Measurements from ENCODE around the gene UBE2F. TPM values are rescaled to one million over a fixed set of nuclear protein-coding genes. Genes with fewer than 3 reads are reported as not detected.

The UBE2F gene
- total and polyA plus RNA-seq, 2 of the 4 experiments (the other 2 are of a cell fraction), result 44.6 to 59.8 TPM

DNA sequence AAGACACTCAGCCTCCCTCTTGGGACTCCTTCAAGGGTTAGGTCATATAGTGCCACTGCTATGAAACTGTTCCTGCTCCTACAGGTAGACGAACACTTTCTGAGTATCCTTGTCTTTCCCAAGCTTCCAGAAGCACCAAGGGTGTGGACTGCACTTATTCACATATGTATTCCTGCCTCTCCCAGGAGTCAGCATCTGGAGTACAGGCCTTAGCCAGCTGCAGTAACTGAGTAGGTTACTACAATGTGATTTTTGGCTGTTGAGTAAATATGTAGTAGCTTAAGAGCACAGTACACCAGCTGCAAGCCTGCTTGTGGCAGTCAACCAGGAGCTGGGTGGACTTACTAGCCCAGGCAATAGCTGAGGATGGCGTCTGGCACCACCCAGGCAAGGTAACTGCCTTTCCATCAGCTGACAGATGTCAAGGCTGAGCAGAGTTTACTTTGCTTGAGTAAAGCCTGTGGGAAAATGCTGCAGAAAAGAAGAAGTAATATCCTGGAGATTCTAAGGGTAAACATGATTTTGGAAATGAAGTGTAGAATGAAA is 80.0 kb downstream of the UBE2F start:
- H4K20me1 ChIP-seq (ENCODE audit: insufficient read depth, low read length), result no peaks in the 10 kb centered on the region
- DNase-seq, result no peak

More for the DNA sequence above, 80.0 kb downstream of the UBE2F start:
- CTCF ChIA-PET, result no interaction called here
- peaks cover 17% of the 10 kb centered on the region for H3K36me3 ChIP-seq (ENCODE audit: control insufficient read depth, insufficient read depth, low read length)
- no peak overlapping the region for H3K56ac ChIP-seq (ENCODE audit: extremely low read depth, insufficient read depth, low read length)
- H3K9me1 ChIP-seq (ENCODE audit: insufficient read depth, low read length), result no peaks in the 10 kb centered on the region; the same call in 1 of the 2 replicates
- no peaks in the 10 kb centered on the region for H3K27me3 ChIP-seq (ENCODE audit: control insufficient read depth, insufficient read depth, low read length)
- no peak overlapping the region for H2AFZ ChIP-seq (replicated peaks; ENCODE audit: low read length, poor library complexity)
- H4K91ac ChIP-seq (ENCODE audit: insufficient read depth, low read depth, low read length), result no peak overlapping the region
- no peak overlapping the region for H3K4ac ChIP-seq (ENCODE audit: low read depth, low read length)
- no peak overlapping the region for H3K9ac ChIP-seq (ENCODE audit: low read depth, low read length)
- no peaks in the 10 kb centered on the region for H3K4me1 ChIP-seq (ENCODE audit: control insufficient read depth, insufficient read depth, low read length)
- no peak overlapping the region for H2AK5ac ChIP-seq (ENCODE audit: low read depth, low read length)
- intact Hi-C loops (cut with micrococcal nuclease), result no loop called here
- no peaks in the 10 kb centered on the region; a peak in 1 of 4 replicates for H3K79me1 ChIP-seq (ENCODE audit: low read depth in 1 of 2, low read length in 2 of 2)
- H3K27ac ChIP-seq (ENCODE audit: insufficient read depth, low read length), result no peak overlapping the region
- no peak overlapping the region for H4K5ac ChIP-seq (ENCODE audit: low read depth, low read length)
- POLR2A ChIA-PET (ENCODE audit: unreplicated experiment), result no interaction called here
- H3K9me3 ChIP-seq (ENCODE audit: control insufficient read depth, insufficient read depth, low read length), result 0 out of 2 replicates have a peak, but pooled peaks cover 2% of the 10 kb centered on the region
- no TSS peak for BruUV-seq (replicated peaks)
- no peak overlapping the region for H3K4me2 ChIP-seq (ENCODE audit: low read depth, low read length)
- H2BK5ac ChIP-seq (ENCODE audit: low read depth, low read length, poor library complexity, severe bottlenecking), result no peak overlapping the region
- H3K4me3 ChIP-seq (ENCODE audit: insufficient read depth, low read depth, low read length), result no peak overlapping the region
- no peak overlapping the region for H2BK120ac ChIP-seq (ENCODE audit: low read depth, low read length)
- H2BK15ac ChIP-seq (ENCODE audit: low read depth, low read length), result no peak overlapping the region
- H3K18ac ChIP-seq (ENCODE audit: low read depth, low read length), result no peak overlapping the region
- no peak overlapping the region for H2BK20ac ChIP-seq (ENCODE audit: low read depth, low read length)
- WGBS, 2 experiments (ENCODE audit: extremely low coverage in 2 of 2, insufficient read length in 1 of 2), result 100% methylated on average over 1 of the region's 2 CpGs; no CpG with 5 or more reads in 1 of the 2 experiments
- no peak overlapping the region for H3K14ac ChIP-seq (replicated peaks; ENCODE audit: low read depth, low read length)
- peak overlapping the region; percentile 57 for H2AK9ac ChIP-seq (replicated peaks; ENCODE audit: low read depth, low read length, poor library complexity)
- in situ Hi-C loops (cut with MboI; ENCODE audit: low sequenced_read_pairs), result no loop called here
- dilution Hi-C loops (cut with HindIII; ENCODE audit: low sequenced_read_pairs, unreplicated experiment), result no loop called here
- H4K8ac ChIP-seq (ENCODE audit: low read depth in 2 of 2, low read length in 2 of 2), result no peak overlapping the region
- TF ChIP-seq RCOR1 (IDR thresholded peaks at IDR 0.05; ENCODE audit: insufficient replicate concordance, low read length) (no peak), CHD1 (IDR thresholded peaks at IDR 0.05; ENCODE audit: low read depth, low read length) (no peak), NFE2L2 (IDR thresholded peaks at IDR 0.05; ENCODE audit: low read depth, low read length) (no peak), RAD21 (IDR thresholded peaks at IDR 0.05; ENCODE audit: low read length) (no peak), FOS (IDR thresholded peaks at IDR 0.05; ENCODE audit: low read depth, low read length) (no peak), MAFK (IDR thresholded peaks at IDR 0.05; ENCODE audit: low read depth, low read length) (no peak), RFX5 (IDR thresholded peaks at IDR 0.05; ENCODE audit: low read depth, low read length) (no peak), SMC3 (IDR thresholded peaks at IDR 0.05; ENCODE audit: low read depth, low read length) (no peak), MAZ (IDR thresholded peaks at IDR 0.05; ENCODE audit: borderline replicate concordance, low read depth, low read length) (no peak), POLR2A (IDR thresholded peaks at IDR 0.05; ENCODE audit: low read depth, low read length) (no peak), MXI1 (IDR thresholded peaks at IDR 0.05; ENCODE audit: borderline replicate concordance, low read depth, low read length) (no peak)
- TF ChIP-seq, protein P1, sequence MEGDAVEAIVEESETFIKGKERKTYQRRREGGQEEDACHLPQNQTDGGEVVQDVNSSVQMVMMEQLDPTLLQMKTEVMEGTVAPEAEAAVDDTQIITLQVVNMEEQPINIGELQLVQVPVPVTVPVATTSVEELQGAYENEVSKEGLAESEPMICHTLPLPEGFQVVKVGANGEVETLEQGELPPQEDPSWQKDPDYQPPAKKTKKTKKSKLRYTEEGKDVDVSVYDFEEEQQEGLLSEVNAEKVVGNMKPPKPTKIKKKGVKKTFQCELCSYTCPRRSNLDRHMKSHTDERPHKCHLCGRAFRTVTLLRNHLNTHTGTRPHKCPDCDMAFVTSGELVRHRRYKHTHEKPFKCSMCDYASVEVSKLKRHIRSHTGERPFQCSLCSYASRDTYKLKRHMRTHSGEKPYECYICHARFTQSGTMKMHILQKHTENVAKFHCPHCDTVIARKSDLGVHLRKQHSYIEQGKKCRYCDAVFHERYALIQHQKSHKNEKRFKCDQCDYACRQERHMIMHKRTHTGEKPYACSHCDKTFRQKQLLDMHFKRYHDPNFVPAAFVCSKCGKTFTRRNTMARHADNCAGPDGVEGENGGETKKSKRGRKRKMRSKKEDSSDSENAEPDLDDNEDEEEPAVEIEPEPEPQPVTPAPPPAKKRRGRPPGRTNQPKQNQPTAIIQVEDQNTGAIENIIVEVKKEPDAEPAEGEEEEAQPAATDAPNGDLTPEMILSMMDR (conservative IDR thresholded peaks at IDR 0.05; ENCODE audit: low read depth, low read length), result no peak
- TF ChIP-seq, protein P2, sequence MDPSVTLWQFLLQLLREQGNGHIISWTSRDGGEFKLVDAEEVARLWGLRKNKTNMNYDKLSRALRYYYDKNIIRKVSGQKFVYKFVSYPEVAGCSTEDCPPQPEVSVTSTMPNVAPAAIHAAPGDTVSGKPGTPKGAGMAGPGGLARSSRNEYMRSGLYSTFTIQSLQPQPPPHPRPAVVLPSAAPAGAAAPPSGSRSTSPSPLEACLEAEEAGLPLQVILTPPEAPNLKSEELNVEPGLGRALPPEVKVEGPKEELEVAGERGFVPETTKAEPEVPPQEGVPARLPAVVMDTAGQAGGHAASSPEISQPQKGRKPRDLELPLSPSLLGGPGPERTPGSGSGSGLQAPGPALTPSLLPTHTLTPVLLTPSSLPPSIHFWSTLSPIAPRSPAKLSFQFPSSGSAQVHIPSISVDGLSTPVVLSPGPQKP (IDR thresholded peaks at IDR 0.05; ENCODE audit: borderline replicate concordance, low read depth, low read length), result no peak
- TF ChIP-seq, protein P3, sequence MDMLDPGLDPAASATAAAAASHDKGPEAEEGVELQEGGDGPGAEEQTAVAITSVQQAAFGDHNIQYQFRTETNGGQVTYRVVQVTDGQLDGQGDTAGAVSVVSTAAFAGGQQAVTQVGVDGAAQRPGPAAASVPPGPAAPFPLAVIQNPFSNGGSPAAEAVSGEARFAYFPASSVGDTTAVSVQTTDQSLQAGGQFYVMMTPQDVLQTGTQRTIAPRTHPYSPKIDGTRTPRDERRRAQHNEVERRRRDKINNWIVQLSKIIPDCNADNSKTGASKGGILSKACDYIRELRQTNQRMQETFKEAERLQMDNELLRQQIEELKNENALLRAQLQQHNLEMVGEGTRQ (IDR thresholded peaks at IDR 0.05; ENCODE audit: low read depth, low read length), result no peak
- ATAC-seq (ENCODE audit: low read depth), result no peak
- H3K23ac ChIP-seq (ENCODE audit: low read depth, low read length), result no peak overlapping the region
